ENCODE data around the gene KATNB1.

- TF ChIP-seq POLR2AphosphoS5 (IDR thresholded peaks at IDR 0.05; ENCODE audit: low read depth, low read length) (no peak), REST (IDR thresholded peaks at IDR 0.05; ENCODE audit: insufficient read depth in 1 of 2, low read depth in 2 of 2, low read length in 2 of 2) (no peak), SIN3A (IDR thresholded peaks at IDR 0.05; ENCODE audit: borderline replicate concordance, insufficient read depth, low read length) (no peak), TAF1 (IDR thresholded peaks at IDR 0.05; ENCODE audit: borderline replicate concordance, insufficient read depth, low read length) (no peak), FOXP2 (optimal IDR thresholded peaks at IDR 0.05; ENCODE audit: borderline replicate concordance, extremely low read depth, extremely low read length, insufficient read depth) (no peak)
Measured at GRCh38 chr16:57785385-57785784, 49.8 kb downstream of the KATNB1 start.

Measured in PFSK-1 (cell line).